ENCODE measurements around the gene CAD.

GRCh38 chr2:27284996-27285395 lies 67.8 kb downstream of the CAD start:
- TF ChIP-seq POLR2AphosphoS5 (IDR thresholded peaks at IDR 0.05; ENCODE audit: borderline replicate concordance, low read depth, low read length) (no peak), EZH2 (IDR thresholded peaks at IDR 0.05) (no peak), FOXP2 (optimal IDR thresholded peaks at IDR 0.05; ENCODE audit: control extremely low read depth, extremely low read length, insufficient read depth) (no peak)
